Breast epithelium (tissue), 3 donors: ENCODE measurements around the gene PCDH18.

Experiments
- CTCF ChIP-seq, 3 donors: fragments of 450-650 bp; IDR thresholded peaks; one replicate each; pipeline ENCODE4 v1.5.1; 2016 to 2017; ENCODE audit warnings: antibody characterized with exemption in 3 of 3, mild to moderate bottlenecking in 3 of 3, moderate library complexity in 3 of 3
- POLR2A ChIP-seq: fragments of 450-650 bp; IDR thresholded peaks from one replicate; pipeline ENCODE4 v1.6.1; 2016; ENCODE audit warnings: antibody characterized with exemption, mild to moderate bottlenecking, moderate library complexity
- POLR2AphosphoS5 ChIP-seq, 3 donors: sonication (generic); formaldehyde crosslinking; IDR thresholded peaks; one replicate each; pipeline ENCODE4 v1.6.1; 2017; ENCODE audit warnings: antibody characterized with exemption in 3 of 3

- TF ChIP-seq CTCF (IDR thresholded peaks at IDR 0.05) (no peak), POLR2A (no peak), POLR2AphosphoS5 (IDR thresholded peaks at IDR 0.05) (no peak)
These were observed 39.9 kb upstream of the PCDH18 start for GRCh38 chr4:137572163-137572562.
